Panc1 (cell line): Measurements from ENCODE around the gene GUCY2F. TPM values are rescaled to one million over a fixed set of nuclear protein-coding genes. Genes with fewer than 3 reads are reported as not detected.

ENCODE experiments used
- ATAC-seq: fragments of 200-7000 bp; cut with Tn5 transposase; 2 replicates; pipeline ENCODE4 v1.9.1; 2020; ENCODE audit warnings: mild to moderate bottlenecking, moderate library complexity
- BruUV-seq: library from RNA; stranded (reverse); fragments of 400-500 nt; replicated peaks from 2 replicates; lab custom pipeline; 2021; lab: Mats Ljungman, UMichigan
- CTCF ChIA-PET: fragments of 300-600 bp; sonication (Branson Sonifier 250); formaldehyde crosslinking; loops from one replicate; lab custom pipeline; 2022; ENCODE audit warnings: antibody characterized with exemption; lab: Charles Lee
- POLR2A ChIA-PET: fragments of 300-600 bp; sonication (Branson Sonifier 250); formaldehyde crosslinking; loops from one replicate; lab custom pipeline; 2022; ENCODE audit warnings: antibody characterized with exemption; lab: Charles Lee
- DNase-seq: peaks from one replicate; pipeline ENCODE4 v3.0.0-alpha.2; 2010; ENCODE audit warnings: low read depth, low spot score
- H3K27ac ChIP-seq: 2 replicates; pipeline ENCODE4 v1.5.1; 2011; ENCODE audit warnings: mild to moderate bottlenecking, low read length, inconsistent platforms
- H3K27me3 ChIP-seq: fragments of 200-500 bp; sonication (Bioruptor generic); 2 replicates; pipeline ENCODE4 v1.6.0; 2014; ENCODE audit warnings: low read length, inconsistent platforms; ENCODE audit not compliant: control insufficient read depth, insufficient read depth
- H3K36me3 ChIP-seq: fragments of 200-500 bp; sonication (Bioruptor generic); 2 replicates; pipeline ENCODE4 v1.5.1; 2014; ENCODE audit warnings: inconsistent platforms, mild to moderate bottlenecking, low read length, moderate library complexity; ENCODE audit not compliant: control insufficient read depth, insufficient read depth
- H3K4me1 ChIP-seq: 2 replicates; pipeline ENCODE4 v1.5.1; 2011; ENCODE audit warnings: inconsistent platforms, mild to moderate bottlenecking, low read length, moderate library complexity; ENCODE audit not compliant: control insufficient read depth, insufficient read depth
- H3K4me3 ChIP-seq, 2 experiments: 2 replicates each; pipeline ENCODE4 v1.5.1; 2011 to 2012; ENCODE audit warnings: low read depth in 2 of 2, low read length in 2 of 2, mild to moderate bottlenecking in 2 of 2, inconsistent platforms in 1 of 2, moderate library complexity in 1 of 2
- H3K9me3 ChIP-seq: fragments of 200-500 bp; sonication (Bioruptor generic); 2 replicates; pipeline ENCODE4 v1.5.1; 2014; ENCODE audit warnings: low read depth, mild to moderate bottlenecking, inconsistent platforms, low read length, moderate library complexity; ENCODE audit not compliant: control insufficient read depth, insufficient read depth
- POLR2AphosphoS5 ChIP-seq: IDR thresholded peaks from 2 replicates; pipeline ENCODE4 v1.6.1; 2012; ENCODE audit warnings: mild to moderate bottlenecking, low read depth, low read length, moderate library complexity
- REST ChIP-seq, 2 experiments: IDR thresholded peaks; 2 replicates each; pipeline ENCODE4 v1.6.1; 2011 to 2012; ENCODE audit warnings: low read depth in 2 of 2, control low read depth in 1 of 2, low read length in 1 of 2, mild to moderate bottlenecking in 1 of 2, moderate library complexity in 1 of 2; ENCODE audit not compliant: insufficient read depth in 1 of 2
- SIN3A ChIP-seq: IDR thresholded peaks from 2 replicates; pipeline ENCODE4 v1.6.1; 2012; ENCODE audit warnings: low read depth, mild to moderate bottlenecking, low read length, moderate library complexity, borderline replicate concordance; ENCODE audit not compliant: insufficient read depth
- TCF7L2 ChIP-seq: IDR thresholded peaks from 2 replicates; pipeline ENCODE4 v1.6.1; 2011; ENCODE audit warnings: mild to moderate bottlenecking, low read depth, low read length, inconsistent platforms
- in situ Hi-C: cut with HindIII; loops from 2 replicates; pipeline ENCODE4 v1.10.0; 2016; ENCODE audit warnings: low sequenced_read_pairs, low pct_unique_long_range_greater_than_20kb
- intact Hi-C: fragments of 100-400 bp; cut with micrococcal nuclease; formaldehyde crosslinking; loops from one replicate; pipeline ENCODE4 v1.10.0; 2022; ENCODE audit not compliant: unreplicated experiment
- total RNA-seq: library from RNA; stranded (reverse); gene quantifications from one replicate; pipeline ENCODE4 v1.2.1, GENCODE V29; 2021; ENCODE audit not compliant: unreplicated experiment
- TF ChIP-seq, protein P1 (sequence below): fragments of 450-650 bp; IDR thresholded peaks from 2 replicates; pipeline ENCODE4 v1.5.1; 2017; ENCODE audit warnings: mild to moderate bottlenecking

GUCY2F gene
- total RNA-seq, 1 experiment from 2014 or later: not detected

GRCh38 chrX:109384699-109385098 lies 97.2 kb downstream of the GUCY2F start:
- CTCF ChIA-PET: interaction anchor here (1.5 kb wide), 1 partner anchor 685 kb away, joined by 5 read pairs; no protein-coding TSS in a partner anchor
- no peak overlapping the region for H3K4me3 ChIP-seq
- BruUV-seq: no TSS peak
- TF ChIP-seq POLR2AphosphoS5: no peak
- TF ChIP-seq, protein P1, sequence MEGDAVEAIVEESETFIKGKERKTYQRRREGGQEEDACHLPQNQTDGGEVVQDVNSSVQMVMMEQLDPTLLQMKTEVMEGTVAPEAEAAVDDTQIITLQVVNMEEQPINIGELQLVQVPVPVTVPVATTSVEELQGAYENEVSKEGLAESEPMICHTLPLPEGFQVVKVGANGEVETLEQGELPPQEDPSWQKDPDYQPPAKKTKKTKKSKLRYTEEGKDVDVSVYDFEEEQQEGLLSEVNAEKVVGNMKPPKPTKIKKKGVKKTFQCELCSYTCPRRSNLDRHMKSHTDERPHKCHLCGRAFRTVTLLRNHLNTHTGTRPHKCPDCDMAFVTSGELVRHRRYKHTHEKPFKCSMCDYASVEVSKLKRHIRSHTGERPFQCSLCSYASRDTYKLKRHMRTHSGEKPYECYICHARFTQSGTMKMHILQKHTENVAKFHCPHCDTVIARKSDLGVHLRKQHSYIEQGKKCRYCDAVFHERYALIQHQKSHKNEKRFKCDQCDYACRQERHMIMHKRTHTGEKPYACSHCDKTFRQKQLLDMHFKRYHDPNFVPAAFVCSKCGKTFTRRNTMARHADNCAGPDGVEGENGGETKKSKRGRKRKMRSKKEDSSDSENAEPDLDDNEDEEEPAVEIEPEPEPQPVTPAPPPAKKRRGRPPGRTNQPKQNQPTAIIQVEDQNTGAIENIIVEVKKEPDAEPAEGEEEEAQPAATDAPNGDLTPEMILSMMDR: peak; percentile 34; the same call in 1 of the 2 replicates
- H3K36me3 ChIP-seq: no peaks in the 10 kb centered on the region
- POLR2A ChIA-PET: no interaction called here
- H3K27ac ChIP-seq: no peak overlapping the region
- intact Hi-C loops: loop anchor here (10.0 kb wide), 1 partner anchor 690 kb away; no protein-coding TSS in a partner anchor
- H3K27me3 ChIP-seq: no peaks in the 10 kb centered on the region
- ATAC-seq (no peak), DNase-seq (no peak)
- no peaks in the 10 kb centered on the region for H3K9me3 ChIP-seq
- H3K4me1 ChIP-seq: no peaks in the 10 kb centered on the region
- in situ Hi-C loops: no loop called here

GRCh38 chrX:109382332-109382731 lies 99.6 kb downstream of the GUCY2F start:
- Histone ChIP-seq H3K36me3 (no peaks in the 10 kb centered on the region), H3K27me3 (no peaks in the 10 kb centered on the region), H3K4me3 (no peak overlapping the region), H3K27ac (no peak overlapping the region), H3K9me3 (no peaks in the 10 kb centered on the region), H3K4me1 (no peaks in the 10 kb centered on the region)
- no TSS peak for BruUV-seq
- no peak for DNase-seq
- CTCF ChIA-PET: no interaction called here
- no peak for TF ChIP-seq REST (IDR thresholded peaks at IDR 0.05; ENCODE audit: insufficient read depth in 1 of 2, low read depth in 2 of 2, low read length in 1 of 2)
- no peak for TF ChIP-seq POLR2AphosphoS5
- TF ChIP-seq TCF7L2: no peak
- no peak for TF ChIP-seq SIN3A
- TF ChIP-seq, protein P1: no peak
- ATAC-seq: no peak
- intact Hi-C loops (loop anchor here (10.0 kb wide), 1 partner anchor 688 kb away; no protein-coding TSS in a partner anchor), in situ Hi-C loops (no loop called here)
- POLR2A ChIA-PET: no interaction called here
